CD4-positive, alpha-beta memory T cell (primary cell): ENCODE data around the gene FAM89B. TPM values are rescaled to one million over a fixed set of nuclear protein-coding genes. Genes with fewer than 3 reads are reported as not detected.

ENCODE experiments used
- CTCF ChIA-PET: fragments of 350-600 bp; sonication (Branson Sonifier 250); formaldehyde crosslinking; loops from one replicate; lab custom pipeline; 2021; ENCODE audit warnings: inconsistent platforms; ENCODE audit not compliant: partially characterized antibody; lab: Charles Lee
- POLR2A ChIA-PET: fragments of 350-600 bp; sonication (Branson Sonifier 250); formaldehyde crosslinking; loops from one replicate; lab custom pipeline; 2021; ENCODE audit not compliant: partially characterized antibody; lab: Charles Lee
- DNase-seq, 5 donors: peaks; one replicate each; pipeline versions ENCODE4 v3.0.0 to v3.0.0-alpha.2; 2020 to 2022; ENCODE audit warnings: mixed read lengths in 1 of 5
- H3K27ac ChIP-seq: one replicate; pipeline ENCODE4 v1.7.0; 2013; ENCODE audit warnings: low read depth, low read length
- H3K27me3 ChIP-seq: 2 replicates; pipeline ENCODE4 v1.7.0; 2013; ENCODE audit warnings: mild to moderate bottlenecking, low read length, moderate library complexity; ENCODE audit not compliant: insufficient read depth
- H3K36me3 ChIP-seq: 2 replicates; pipeline ENCODE4 v1.7.0; 2013; ENCODE audit warnings: mild to moderate bottlenecking, low read length, moderate library complexity; ENCODE audit not compliant: insufficient read depth
- H3K4me1 ChIP-seq: 2 replicates; pipeline ENCODE4 v1.7.0; 2013; ENCODE audit warnings: mild to moderate bottlenecking, low read length, moderate library complexity; ENCODE audit not compliant: insufficient read depth
- H3K4me3 ChIP-seq, 2 donors: one replicate each; pipeline ENCODE4 v1.7.0; 2013; ENCODE audit warnings: low read length in 2 of 2, mild to moderate bottlenecking in 1 of 2
- H3K9me3 ChIP-seq, 2 donors: one replicate each; pipeline ENCODE4 v1.7.0; 2013; ENCODE audit warnings: low read length in 2 of 2, control low read depth in 1 of 2; ENCODE audit not compliant: control insufficient read depth in 1 of 2
- H3K27ac Mint-ChIP-seq, 7 donors: one replicate each; pipeline ENCODE4 v1.8.0; 2020 to 2021; ENCODE audit warnings: mixed read lengths in 7 of 7, mild to moderate bottlenecking in 6 of 7, inconsistent platforms in 3 of 7, moderate library complexity in 3 of 7
- H3K27me3 Mint-ChIP-seq, 2 donors: one replicate each; pipeline ENCODE4 v1.8.0; 2020 to 2021; ENCODE audit warnings: mixed read lengths in 2 of 2
- H3K36me3 Mint-ChIP-seq, 2 donors: one replicate each; pipeline ENCODE4 v1.8.0; 2020 to 2021; ENCODE audit warnings: mixed read lengths in 2 of 2, inconsistent platforms in 1 of 2, mild to moderate bottlenecking in 1 of 2
- H3K4me1 Mint-ChIP-seq, 4 donors: one replicate each; pipeline ENCODE4 v1.8.0; 2020 to 2021; ENCODE audit warnings: mixed read lengths in 4 of 4, mild to moderate bottlenecking in 1 of 4
- H3K4me3 Mint-ChIP-seq, 8 donors: one replicate each; pipeline ENCODE4 v1.8.0; 2020 to 2021; ENCODE audit warnings: mixed read lengths in 8 of 8, mild to moderate bottlenecking in 7 of 8, moderate library complexity in 6 of 8, inconsistent platforms in 3 of 8
- H3K9me3 Mint-ChIP-seq, 8 donors: one replicate each; pipeline ENCODE4 v1.8.0; 2020 to 2021; ENCODE audit warnings: mixed read lengths in 8 of 8, mild to moderate bottlenecking in 5 of 8, inconsistent platforms in 3 of 8, moderate library complexity in 1 of 8
- intact Hi-C: fragments of 100-400 bp; cut with micrococcal nuclease; formaldehyde crosslinking; loops from one replicate; pipeline ENCODE4 v1.15.1; 2023
- polyA plus RNA-seq, 2 donors: library from polyadenylated mRNA; unstranded; fragments of 300-500 nt; fragmentation: Illumina TruSeq; gene quantifications; one replicate each; pipeline ENCODE4 v1.2.3, GENCODE V29; 2021
- total RNA-seq, 2 experiments: library from RNA; stranded (reverse); gene quantifications; one replicate each; pipeline ENCODE4 v1.2.3, GENCODE V29; 2021

FAM89B gene
- total and polyA plus RNA-seq, 4 experiments from 2014 or later = 68.9 to 164 (median 101) TPM

DNA sequence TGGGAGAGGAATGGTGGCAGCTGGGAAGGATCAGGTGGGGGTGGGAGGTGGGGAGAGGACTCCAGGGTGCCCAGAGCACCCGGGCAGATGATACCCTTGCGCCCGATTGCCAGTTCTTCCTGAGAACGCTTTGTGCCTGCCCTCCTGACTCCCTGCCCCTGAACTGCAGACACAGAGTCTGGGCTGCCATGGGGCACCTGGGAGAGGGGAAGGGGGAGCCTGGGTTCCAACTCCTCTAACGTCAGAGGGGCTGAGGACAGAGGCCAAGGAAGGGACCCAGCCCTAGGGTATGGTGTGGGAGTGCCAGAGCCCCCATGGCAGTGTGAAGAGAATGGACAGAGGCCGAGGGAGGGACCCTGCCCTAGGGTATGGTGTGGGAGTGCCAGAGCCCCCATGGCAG is 24.2 kb downstream of the FAM89B start:
- DNase-seq = no peak
- ChIA-PET CTCF (interaction anchor here (1.3 to 5.1 kb wide), 3 partner anchors 9 to 56 kb away, joined by 3 to 57 read pairs (median 4); no protein-coding TSS in a partner anchor), POLR2A (interaction anchor here (1.1 to 6.0 kb wide), 4 partner anchors 17 to 92 kb away, joined by 3 to 79 read pairs (median 12); partner anchors contain the start of genes EHBP1L1, MAP3K11 and PCNX3)
- Mint-ChIP-seq H3K36me3 (peaks cover 0 to 27% of the 10 kb centered on the region in 2 donors), H3K27me3 (no peaks in the 10 kb centered on the region), H3K4me3 (no peak overlapping the region), H3K27ac (peak overlapping the region in 1 of 7 donors; percentile 15), H3K9me3 (no peaks in the 10 kb centered on the region), H3K4me1 (peaks cover 9 to 30% (median 10%) of the 10 kb centered on the region in 4 donors)
- Histone ChIP-seq H3K27me3 (no peaks in the 10 kb centered on the region), H3K4me1 (peaks cover 27% of the 10 kb centered on the region), H3K9me3 (no peaks in the 10 kb centered on the region), H3K27ac (no peak overlapping the region), H3K36me3 (peaks cover 15% of the 10 kb centered on the region), H3K4me3 (no peak overlapping the region)
- intact Hi-C loops = no loop called here

DNA sequence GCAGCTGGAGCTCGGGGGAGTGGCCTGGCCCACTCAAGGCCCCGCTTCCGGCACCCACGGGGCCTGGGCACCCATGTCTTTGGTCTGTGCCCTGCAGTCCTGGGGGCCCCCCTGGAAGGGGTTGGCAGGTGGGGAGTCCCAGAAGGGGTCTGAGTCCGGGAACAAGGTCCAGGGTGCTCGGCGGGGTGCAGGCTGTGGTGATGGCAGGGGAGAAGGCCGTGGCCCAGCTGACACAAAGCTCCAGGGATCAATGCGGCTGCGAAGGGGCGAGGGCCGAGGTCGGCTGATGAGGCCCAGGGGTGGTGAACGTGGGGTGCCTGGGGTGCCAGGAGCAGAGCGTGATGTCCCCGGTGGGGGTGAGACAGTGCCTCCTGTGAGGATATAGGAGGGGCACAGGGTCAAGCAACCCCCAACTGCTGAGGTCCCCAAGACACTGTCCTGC is 25.9 kb downstream of the FAM89B start:
- ChIA-PET POLR2A (interaction anchor here (0.7 to 6.0 kb wide), 7 partner anchors 9 to 71 kb away, joined by 3 to 79 read pairs (median 3); partner anchors contain the start of genes EHBP1L1 and FAM89B), CTCF (interaction anchor here (1.1 to 1.4 kb wide), 2 partner anchors 10 to 69 kb away, joined by 3 to 4 read pairs; no protein-coding TSS in a partner anchor)
- peaks cover 27% of the 10 kb centered on the region for H3K4me1 ChIP-seq
- Mint-ChIP-seq H3K4me1 (peaks cover 9 to 30% (median 10%) of the 10 kb centered on the region in 4 donors), H3K27ac (no peak overlapping the region), H3K27me3 (no peaks in the 10 kb centered on the region), H3K36me3 (peaks cover 1 to 29% of the 10 kb centered on the region in 2 donors), H3K9me3 (no peaks in the 10 kb centered on the region), H3K4me3 (no peak overlapping the region)
- H3K36me3 ChIP-seq = peaks cover 15% of the 10 kb centered on the region
- no peak overlapping the region for H3K27ac ChIP-seq
- intact Hi-C loops = no loop called here
- no peaks in the 10 kb centered on the region for H3K9me3 ChIP-seq
- no peak overlapping the region for H3K4me3 ChIP-seq
- no peaks in the 10 kb centered on the region for H3K27me3 ChIP-seq
- DNase-seq = no peak

DNA sequence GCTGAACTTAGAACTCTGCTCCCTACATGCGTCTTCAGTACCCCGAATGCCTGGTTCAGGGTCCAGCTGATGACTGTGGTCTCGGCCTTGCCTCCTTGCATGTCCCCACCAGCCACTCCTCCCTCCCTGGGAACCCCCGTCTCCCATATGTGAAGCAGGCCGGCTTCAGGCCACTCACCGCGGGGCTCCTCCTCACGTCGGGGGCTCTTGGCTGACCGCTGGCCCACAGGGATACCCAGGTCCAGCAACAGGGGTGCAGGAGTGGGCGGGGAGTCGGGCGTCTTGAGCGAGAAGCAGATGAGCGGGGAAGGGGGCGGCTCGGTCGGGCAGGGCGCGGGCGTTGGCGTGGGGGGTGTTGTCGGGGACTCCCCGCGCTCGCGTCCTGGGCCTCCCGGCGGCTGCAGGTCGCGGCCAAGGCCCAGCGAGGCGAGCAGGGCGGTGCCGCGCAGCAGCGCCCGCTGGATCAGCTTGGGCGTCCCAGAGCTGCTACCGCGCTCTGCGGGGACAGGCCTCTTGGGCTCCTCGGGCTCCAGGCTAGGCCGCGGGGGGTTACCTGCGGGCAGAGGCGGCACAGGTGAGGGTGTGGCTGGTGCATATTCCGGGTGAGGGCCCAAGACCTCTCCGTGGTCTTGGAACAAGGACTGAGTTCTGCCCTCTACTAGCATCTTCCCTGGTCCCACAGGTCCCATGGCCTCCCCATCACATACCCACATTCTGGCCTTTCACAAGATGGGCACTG is 27.0 kb downstream of the FAM89B start:
- H3K36me3 ChIP-seq = peaks cover 17% of the 10 kb centered on the region
- ChIA-PET POLR2A (interaction anchor here (1.1 to 1.3 kb wide), 2 partner anchors 8 to 11 kb away, joined by 3 read pairs; no protein-coding TSS in a partner anchor), CTCF (interaction anchor here (1.4 kb wide), 1 partner anchor 11 kb away, joined by 4 read pairs; no protein-coding TSS in a partner anchor)
- Mint-ChIP-seq H3K27me3 (no peaks in the 10 kb centered on the region), H3K9me3 (no peaks in the 10 kb centered on the region), H3K4me1 (peaks cover 9 to 22% (median 10%) of the 10 kb centered on the region in 4 donors), H3K36me3 (peaks cover 7 to 37% of the 10 kb centered on the region in 2 donors), H3K27ac (peak overlapping the region in 2 of 7 donors; percentile 57 to 72), H3K4me3 (no peak overlapping the region)
- DNase-seq = no peak
- no peaks in the 10 kb centered on the region for H3K9me3 ChIP-seq
- H3K27me3 ChIP-seq = no peaks in the 10 kb centered on the region
- intact Hi-C loops = no loop called here
- peaks cover 17% of the 10 kb centered on the region for H3K4me1 ChIP-seq
- H3K27ac ChIP-seq = no peak overlapping the region
- H3K4me3 ChIP-seq = no peak overlapping the region

DNA sequence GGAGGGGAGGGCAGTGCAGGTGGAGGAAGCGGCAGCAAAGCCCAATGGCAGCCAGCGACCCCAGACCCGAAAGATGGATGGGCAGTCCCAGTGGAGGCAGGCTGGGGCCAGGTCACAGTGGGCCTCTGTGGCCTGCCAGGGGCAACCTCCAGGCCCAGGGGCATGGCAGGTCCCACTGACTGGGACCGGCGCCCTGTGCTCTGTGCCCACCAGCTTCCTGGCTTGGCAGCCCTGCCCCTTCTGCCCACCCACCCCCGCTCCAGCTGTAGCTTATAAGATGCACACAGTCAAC is 27.6 kb downstream of the FAM89B start:
- H3K36me3 ChIP-seq = peaks cover 22% of the 10 kb centered on the region
- no peak for DNase-seq
- CTCF ChIA-PET = no interaction called here

DNA sequence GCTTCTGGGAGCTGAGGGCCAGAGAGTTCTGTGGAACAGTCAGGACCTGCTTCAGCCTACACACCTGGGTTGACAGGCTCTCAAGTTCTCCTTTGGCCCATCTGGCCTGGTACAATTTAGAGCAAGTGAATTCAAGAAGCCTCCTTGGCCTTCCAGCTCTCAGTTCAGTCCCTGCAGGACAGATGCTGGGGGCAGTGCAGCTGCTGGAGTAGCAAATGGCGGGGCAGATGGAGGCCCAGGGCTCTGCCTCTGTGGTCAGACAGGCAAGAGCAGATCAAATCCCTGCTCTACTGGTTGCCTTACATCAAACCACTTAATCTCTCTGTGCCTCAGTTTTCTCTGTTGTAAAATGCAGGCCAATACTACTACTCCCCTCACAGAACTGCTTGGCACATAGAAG is 31.9 kb downstream of the FAM89B start:
- Histone ChIP-seq H3K36me3 (peaks cover 29% of the 10 kb centered on the region), H3K9me3 (no peaks in the 10 kb centered on the region), H3K4me3 (no peak overlapping the region), H3K27ac (no peak overlapping the region), H3K27me3 (no peaks in the 10 kb centered on the region), H3K4me1 (peaks cover 2% of the 10 kb centered on the region)
- Mint-ChIP-seq H3K27me3 (no peaks in the 10 kb centered on the region), H3K36me3 (peaks cover 12 to 66% of the 10 kb centered on the region in 2 donors), H3K27ac (peak overlapping the region in 1 of 7 donors; percentile 62), H3K4me3 (no peak overlapping the region), H3K9me3 (no peaks in the 10 kb centered on the region), H3K4me1 (peaks cover 6 to 13% (median 7%) of the 10 kb centered on the region in 4 donors)
- DNase-seq = no peak
- CTCF ChIA-PET = interaction anchor here (0.6 to 3.4 kb wide), 6 partner anchors 9 to 441 kb away, joined by 3 to 22 read pairs (median 3); partner anchors contain the start of gene KCNK7
- intact Hi-C loops = no loop called here
- POLR2A ChIA-PET = interaction anchor here (0.8 to 1.3 kb wide), 4 partner anchors 9 to 64 kb away, joined by 3 to 4 read pairs (median 3); partner anchors contain the start of genes EHBP1L1, KCNK7 and PCNX3

More for the DNA sequence above, 27.6 kb downstream of the FAM89B start:
- Mint-ChIP-seq H3K27ac (no peak overlapping the region), H3K4me1 (peaks cover 8 to 17% (median 9%) of the 10 kb centered on the region in 4 donors), H3K4me3 (no peak overlapping the region), H3K36me3 (peaks cover 7 to 42% of the 10 kb centered on the region in 2 donors), H3K27me3 (no peaks in the 10 kb centered on the region), H3K9me3 (no peaks in the 10 kb centered on the region)
- Histone ChIP-seq H3K4me3 (no peak overlapping the region), H3K27ac (no peak overlapping the region), H3K9me3 (no peaks in the 10 kb centered on the region), H3K4me1 (peaks cover 13% of the 10 kb centered on the region), H3K27me3 (no peaks in the 10 kb centered on the region)
- intact Hi-C loops = no loop called here
- POLR2A ChIA-PET = no interaction called here

DNA sequence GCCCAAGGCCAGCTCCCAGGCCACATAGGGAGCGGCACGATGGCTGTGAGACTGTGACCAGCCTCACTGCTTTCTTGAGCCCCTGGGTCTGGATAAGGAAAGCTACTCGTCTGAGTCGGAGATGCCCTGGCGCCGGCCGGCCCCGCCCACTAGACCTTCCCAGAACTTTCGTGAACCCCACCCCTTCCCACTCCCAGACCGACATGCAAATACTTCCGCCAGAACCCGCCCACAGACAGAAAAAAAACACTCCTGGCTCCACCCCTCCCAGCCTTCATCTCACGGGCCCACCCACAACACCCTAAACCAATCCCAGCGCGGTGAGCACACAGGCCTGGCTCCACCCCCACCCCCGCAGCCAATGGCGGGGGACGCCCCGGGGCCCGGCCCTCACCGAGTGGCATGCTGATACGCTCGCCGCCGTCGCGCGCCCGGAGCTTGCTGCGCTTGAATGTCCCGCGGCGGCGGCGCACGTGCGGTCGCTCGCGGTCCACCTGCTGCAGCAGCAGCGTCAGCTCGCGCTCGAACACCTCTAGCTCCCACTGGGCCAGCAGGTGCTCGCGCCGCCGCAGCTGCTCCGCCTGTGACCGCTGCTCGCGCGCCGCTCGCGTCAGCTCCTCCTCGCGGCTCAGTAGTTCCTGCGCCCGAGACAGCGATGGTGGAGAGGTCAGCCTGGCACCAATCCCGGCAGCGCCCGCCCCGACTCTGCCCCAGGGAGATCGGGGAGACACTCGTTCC is 34.7 kb downstream of the FAM89B start:
- Mint-ChIP-seq H3K36me3 (peaks cover 18 to 71% of the 10 kb centered on the region in 2 donors), H3K27ac (no peak overlapping the region)
- POLR2A ChIA-PET = interaction anchor here (1.1 to 1.6 kb wide), 2 partner anchors 9 to 32 kb away, joined by 3 read pairs; no protein-coding TSS in a partner anchor

More for the DNA sequence above, 34.7 kb downstream of the FAM89B start:
- no peaks in the 10 kb centered on the region for H3K27me3 Mint-ChIP-seq
- H3K27ac ChIP-seq = no peak overlapping the region
- H3K4me1 Mint-ChIP-seq = peaks cover 16 to 38% (median 29%) of the 10 kb centered on the region in 4 donors
- H3K4me3 ChIP-seq = no peak overlapping the region
- no peaks in the 10 kb centered on the region for H3K9me3 ChIP-seq
- H3K4me1 ChIP-seq = peaks cover 26% of the 10 kb centered on the region
- no peak for DNase-seq
- H3K4me3 Mint-ChIP-seq = no peak overlapping the region
- H3K9me3 Mint-ChIP-seq = no peaks in the 10 kb centered on the region
- CTCF ChIA-PET = interaction anchor here (0.8 kb wide), 1 partner anchor 67 kb away, joined by 3 read pairs; no protein-coding TSS in a partner anchor
- H3K36me3 ChIP-seq = peaks cover 29% of the 10 kb centered on the region
- no peaks in the 10 kb centered on the region for H3K27me3 ChIP-seq
- intact Hi-C loops = no loop called here
